GM19351 (cell line): ENCODE data around the gene LAMP2.

Experiments
- ATAC-seq: cut with Tn5 transposase; IDR thresholded peaks from one replicate; pipeline ENCODE4 v1.9.1; 2021; ENCODE audit warnings: mild to moderate bottlenecking, moderate library complexity; ENCODE audit not compliant: unreplicated experiment

LAMP2 gene

GRCh38 chrX:120457766-120458180, 11.3 kb downstream of the LAMP2 start:
- ATAC-seq = peak; percentile 95

GRCh38 chrX:120456973-120457372, 12.1 kb downstream of the LAMP2 start:
- no peak for ATAC-seq

GRCh38 chrX:120453985-120454384, 15.1 kb downstream of the LAMP2 start:
- ATAC-seq = no peak

- peak; percentile 54 for ATAC-seq
These were observed 17.0 kb downstream of the LAMP2 start for GRCh38 chrX:120452131-120452530.

- ATAC-seq = no peak
These were observed 18.9 kb downstream of the LAMP2 start for GRCh38 chrX:120450163-120450562.

GRCh38 chrX:120446498-120446897, 22.6 kb downstream of the LAMP2 start:
- no peak for ATAC-seq

GRCh38 chrX:120439921-120440320, 29.2 kb downstream of the LAMP2 start:
- ATAC-seq = no peak

GRCh38 chrX:120429776-120430540, 39.1 kb downstream of the LAMP2 start:
- ATAC-seq = peak; percentile 53

- ATAC-seq = no peak
These were observed 40.8 kb downstream of the LAMP2 start for GRCh38 chrX:120428309-120428708.

- no peak for ATAC-seq
These were observed 42.5 kb downstream of the LAMP2 start for GRCh38 chrX:120426599-120426998.

GRCh38 chrX:120419463-120419862, 49.6 kb downstream of the LAMP2 start:
- peak; percentile 82 for ATAC-seq

- ATAC-seq = no peak
These were observed 60.9 kb downstream of the LAMP2 start for GRCh38 chrX:120408168-120408567.

GRCh38 chrX:120406638-120407037, 62.5 kb downstream of the LAMP2 start:
- ATAC-seq = no peak

- ATAC-seq = no peak
These were observed 66.7 kb downstream of the LAMP2 start for GRCh38 chrX:120402369-120402768.

GRCh38 chrX:120401301-120401700, 67.8 kb downstream of the LAMP2 start:
- ATAC-seq = no peak

- ATAC-seq = peak; percentile 64
These were observed 88.4 kb downstream of the LAMP2 start for GRCh38 chrX:120380699-120381098.

GRCh38 chrX:120379937-120380681, 89.0 kb downstream of the LAMP2 start:
- ATAC-seq = no peak

GRCh38 chrX:120378570-120378969, 90.5 kb downstream of the LAMP2 start:
- no peak for ATAC-seq
